HepG2 (cell line): Measurements from ENCODE around the gene MCFD2. TPM values are rescaled to one million over a fixed set of nuclear protein-coding genes. Genes with fewer than 3 reads are reported as not detected.

ENCODE experiments used
- ATAC-seq: fragments of 200-7000 bp; cut with Tn5 transposase; 3 replicates; pipeline ENCODE4 v1.9.1; 2020; ENCODE audit warnings: mild to moderate bottlenecking, moderate library complexity
- BruUV-seq: library from RNA; stranded (reverse); fragments of 400-500 nt; replicated peaks from 2 replicates; lab custom pipeline; 2021; lab: Mats Ljungman, UMichigan
- CTCF ChIA-PET: fragments of 300-600 bp; formaldehyde crosslinking; extraction: SDS; loops from one replicate; lab custom pipeline; 2021; ENCODE audit warnings: low total read pairs, inconsistent platforms, low intra/inter-chr PET ratio; lab: Yijun Ruan, JAX
- POLR2A ChIA-PET: fragments of 350-600 bp; sonication (Branson Sonifier 250); formaldehyde crosslinking; loops from one replicate; lab custom pipeline; 2020; ENCODE audit warnings: antibody characterized with exemption, inconsistent platforms; lab: Yijun Ruan, JAX
- DNase-seq: peaks from one replicate; pipeline ENCODE4 v3.0.0-alpha.2; 2015; ENCODE audit warnings: low spot score
- FAIRE-seq: peaks from 3 replicates; lab custom pipeline; 2011; peaks lifted over from hg19 to GRCh38; lab: Jason Lieb, UNC
- H2AFZ ChIP-seq: one replicate; pipeline ENCODE4 v1.6.1; 2011; ENCODE audit warnings: low read length, inconsistent platforms
- H3K27ac ChIP-seq: fragments of 300-600 bp; 3 replicates; pipeline ENCODE4 v1.8.0; 2011; ENCODE audit warnings: mixed run types, mild to moderate bottlenecking, mixed read lengths, low read length, inconsistent platforms; ENCODE audit not compliant: insufficient read depth; ENCODE audit errors: extremely low read length
- H3K27me3 ChIP-seq, 2 experiments: fragments of 200-600 bp in 1 of 2; 2 replicates in 1 of 2; 3 replicates in 1 of 2; pipeline versions ENCODE4 v1.6.0 to v1.8.0; 2011; ENCODE audit warnings: low read length in 2 of 2, mild to moderate bottlenecking in 2 of 2, moderate library complexity in 2 of 2, inconsistent platforms in 1 of 2; ENCODE audit not compliant: insufficient read depth in 2 of 2, control insufficient read depth in 1 of 2
- H3K36me3 ChIP-seq, 2 experiments: fragments of 200-600 bp in 1 of 2; replicated peaks in 1 of 2; 2 replicates in 1 of 2; 3 replicates in 1 of 2; pipeline versions ENCODE4 v1.5.1 to v1.8.0; 2011; ENCODE audit warnings: low read length in 2 of 2, inconsistent platforms in 1 of 2; ENCODE audit not compliant: insufficient read depth in 2 of 2, control insufficient read depth in 1 of 2
- H3K4me1 ChIP-seq: 2 replicates; pipeline ENCODE4 v1.5.1; 2012; ENCODE audit warnings: low read length, inconsistent platforms; ENCODE audit not compliant: insufficient read depth
- H3K4me2 ChIP-seq: 2 replicates; pipeline ENCODE4 v1.6.0; 2011; ENCODE audit warnings: low read depth, low read length, inconsistent platforms
- H3K4me3 ChIP-seq, 3 experiments: fragments of 200-600 bp in 1 of 3; sonication (generic), shearing (Covaris generic) in 1 of 3; replicated peaks in 1 of 3; 2 replicates each; pipeline ENCODE4 v1.5.1; 2011 to 2016; ENCODE audit warnings: low read length in 3 of 3, inconsistent platforms in 2 of 3, low read depth in 2 of 3, mild to moderate bottlenecking in 2 of 3, control low read depth in 1 of 3, mixed read lengths in 1 of 3; ENCODE audit not compliant: insufficient read depth in 1 of 3
- H3K79me2 ChIP-seq: one replicate; pipeline ENCODE4 v1.6.1; 2011; ENCODE audit warnings: low read length, inconsistent platforms; ENCODE audit not compliant: insufficient read depth
- H3K9ac ChIP-seq: 2 replicates; pipeline ENCODE4 v1.6.0; 2011; ENCODE audit warnings: mild to moderate bottlenecking, low read depth, low read length, inconsistent platforms; ENCODE audit not compliant: insufficient read depth
- H3K9me3 ChIP-seq: 2 replicates; pipeline ENCODE4 v1.5.1; 2012; ENCODE audit warnings: mild to moderate bottlenecking, low read length
- H4K20me1 ChIP-seq: 2 replicates; pipeline ENCODE4 v1.6.0; 2011; ENCODE audit warnings: inconsistent platforms, mild to moderate bottlenecking, low read length, moderate library complexity; ENCODE audit not compliant: insufficient read depth
- DR1 ChIP-seq: sonication (generic); formaldehyde crosslinking; IDR thresholded peaks from 2 replicates; pipeline ENCODE4 v1.8.0; 2021; ENCODE audit warnings: mild to moderate bottlenecking, missing genetic modification reagents, inconsistent platforms
- HIVEP1 ChIP-seq: sonication (generic); formaldehyde crosslinking; IDR thresholded peaks from 2 replicates; pipeline ENCODE4 v1.4.0; 2020; ENCODE audit warnings: mild to moderate bottlenecking, missing genetic modification reagents
- HNRNPUL1 ChIP-seq: fragments of 200-400 bp; formaldehyde crosslinking; IDR thresholded peaks from 2 replicates; pipeline ENCODE4 v1.6.1; 2017; ENCODE audit warnings: low read depth, mild to moderate bottlenecking, low read length, moderate library complexity
- KAT2B ChIP-seq: fragments of 150-350 bp; IDR thresholded peaks from 2 replicates; pipeline ENCODE4 v1.6.1; 2014; ENCODE audit warnings: low read depth, low read length, borderline replicate concordance
- MIXL1 ChIP-seq: IDR thresholded peaks from 2 replicates; pipeline ENCODE4 v1.6.1; 2016
- PHF20 ChIP-seq: sonication (generic); formaldehyde crosslinking; IDR thresholded peaks from 2 replicates; pipeline ENCODE4 v1.5.0; 2020; ENCODE audit warnings: mild to moderate bottlenecking, missing genetic modification reagents
- PHF8 ChIP-seq: sonication (generic); formaldehyde crosslinking; IDR thresholded peaks from 2 replicates; pipeline ENCODE4 v1.5.0; 2020; ENCODE audit warnings: missing genetic modification reagents
- RBM39 ChIP-seq: fragments of 200-400 bp; formaldehyde crosslinking; IDR thresholded peaks from one replicate; pipeline ENCODE4 v1.6.1; 2018; ENCODE audit warnings: antibody characterized with exemption, mild to moderate bottlenecking, low read depth, low read length; ENCODE audit not compliant: poor library complexity, severe bottlenecking
- RORA ChIP-seq: sonication (generic); formaldehyde crosslinking; IDR thresholded peaks from 2 replicates; pipeline ENCODE4 v1.5.0; 2020; ENCODE audit warnings: mild to moderate bottlenecking, missing genetic modification reagents, moderate library complexity
- RXRB ChIP-seq: IDR thresholded peaks from 2 replicates; pipeline ENCODE4 v1.6.1; 2016; ENCODE audit warnings: borderline replicate concordance, missing genetic modification reagents, missing compliant biosample characterization
- SRF ChIP-seq: IDR thresholded peaks from 2 replicates; pipeline ENCODE4 v1.6.1; 2011; ENCODE audit warnings: mild to moderate bottlenecking, low read depth, low read length, moderate library complexity
- ZBTB1 ChIP-seq: sonication (generic); formaldehyde crosslinking; IDR thresholded peaks from 2 replicates; pipeline ENCODE4 v1.4.0; 2020; ENCODE audit warnings: missing genetic modification reagents, borderline replicate concordance
- ZNF205 ChIP-seq: IDR thresholded peaks from 2 replicates; pipeline ENCODE4 v1.6.1; 2018; ENCODE audit warnings: missing biosample characterization, missing genetic modification reagents
- ZNF724P ChIP-seq: sonication (generic); formaldehyde crosslinking; IDR thresholded peaks from 2 replicates; pipeline ENCODE4 v1.8.0; 2022; ENCODE audit warnings: missing genetic modification reagents, borderline replicate concordance
- ZNF768 ChIP-seq: sonication (generic); formaldehyde crosslinking; IDR thresholded peaks from 2 replicates; pipeline ENCODE4 v1.4.0; 2020; ENCODE audit warnings: missing genetic modification reagents
- ZNF792 ChIP-seq: IDR thresholded peaks from 2 replicates; pipeline ENCODE4 v1.6.1; 2016
- WGBS: methylation state at CpG from one replicate; pipeline ENCODE4 v1.1.6; 2017; ENCODE audit warnings: low lambda C conversion rate; 5-methylcytosine and 5-hydroxymethylcytosine counted together
- in situ Hi-C: cut with HindIII; loops from 2 replicates; pipeline ENCODE4 v1.10.0; 2017; ENCODE audit warnings: low pct_unique_long_range_greater_than_20kb; ENCODE audit not compliant: extremely low pct_ligation_motif_present
- intact Hi-C: fragments of 100-400 bp; cut with micrococcal nuclease; formaldehyde crosslinking; loops from one replicate; pipeline ENCODE4 v1.10.0; 2022; ENCODE audit not compliant: unreplicated experiment
- polyA plus RNA-seq, 8 experiments: library from polyadenylated mRNA; depleted of rRNA in 3 of 8; stranded (reverse) in 7 of 8; unstranded in 1 of 8; fragments of >200 nt; fragmentation: Illumina TruSeq in 4 of 8; extraction: Trizol in 4 of 8; gene quantifications; 2 replicates each; pipeline versions ENCODE4 v1.2.1 to v1.2.3, GENCODE V29; 2011 to 2016; ENCODE audit warnings: low read depth in 4 of 8, missing spikeins in 1 of 8, mixed read lengths in 1 of 8; ENCODE audit not compliant: insufficient read depth in 1 of 8
- total RNA-seq, 5 experiments: library from RNA; depleted of rRNA; stranded (reverse); fragments of >200 nt; fragmentation: Illumina TruSeq; extraction: Trizol; gene quantifications; 2 replicates each; pipeline ENCODE4 v1.2.3, GENCODE V29; 2016; ENCODE audit warnings: low read depth in 1 of 5
- TF ChIP-seq, protein P1 (sequence below): sonication (generic); formaldehyde crosslinking; IDR thresholded peaks from 2 replicates; pipeline ENCODE4 v1.4.0; 2020; ENCODE audit warnings: mild to moderate bottlenecking, missing genetic modification reagents
- TF ChIP-seq, protein P2 (sequence below): sonication (generic); formaldehyde crosslinking; IDR thresholded peaks from 2 replicates; pipeline ENCODE4 v1.4.0; 2020; ENCODE audit warnings: missing genetic modification reagents
- TF ChIP-seq, protein P3 (sequence below): sonication (generic); formaldehyde crosslinking; IDR thresholded peaks from 2 replicates; pipeline ENCODE4 v1.8.1; 2023; ENCODE audit warnings: mild to moderate bottlenecking, missing genetic modification reagents

MCFD2 gene
- total and polyA plus RNA-seq, 2 of the 13 experiments (the other 11 are each of a cell fraction or from before 2014, with no cell fraction given) = 183 to 232 TPM

DNA sequence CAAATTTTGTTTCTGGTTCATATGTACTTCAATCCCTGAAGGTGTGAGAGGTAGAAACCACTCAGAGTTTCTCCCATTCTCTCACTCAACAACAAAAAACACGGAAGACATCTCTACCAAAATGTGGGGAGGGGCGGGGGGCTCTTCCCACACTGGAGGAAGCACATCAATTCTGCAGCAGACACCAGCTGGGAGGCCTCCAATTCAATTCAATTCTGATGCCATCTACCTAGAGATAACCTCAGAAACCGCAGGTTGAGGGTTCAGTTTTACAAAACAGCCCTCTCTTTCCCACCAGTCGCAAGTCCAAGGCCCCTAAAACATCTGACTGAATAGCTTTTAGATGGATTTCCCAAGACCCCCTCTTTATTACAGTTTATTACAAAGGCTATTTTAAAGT is 7.0 kb upstream of the MCFD2 start:
- TF ChIP-seq ZNF792 (CRISPR knock-in tag) (no peak), KAT2B (no peak), HNRNPUL1 (no peak), PHF8 (CRISPR knock-in tag) (no peak), MIXL1 (CRISPR knock-in tag) (no peak), RXRB (CRISPR knock-in tag) (no peak), ZNF205 (no peak), RORA (CRISPR knock-in tag) (no peak), ZBTB1 (CRISPR knock-in tag) (no peak), PHF20 (no peak), ZNF724P (CRISPR knock-in tag) (no peak), SRF (no peak), ZNF768 (CRISPR knock-in tag) (no peak), HIVEP1 (no peak), DR1 (CRISPR knock-in tag) (no peak), RBM39 (no peak)
- TF ChIP-seq, protein P1, sequence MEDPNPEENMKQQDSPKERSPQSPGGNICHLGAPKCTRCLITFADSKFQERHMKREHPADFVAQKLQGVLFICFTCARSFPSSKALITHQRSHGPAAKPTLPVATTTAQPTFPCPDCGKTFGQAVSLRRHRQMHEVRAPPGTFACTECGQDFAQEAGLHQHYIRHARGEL (CRISPR knock-in tag) = no peak
- TF ChIP-seq, protein P2, sequence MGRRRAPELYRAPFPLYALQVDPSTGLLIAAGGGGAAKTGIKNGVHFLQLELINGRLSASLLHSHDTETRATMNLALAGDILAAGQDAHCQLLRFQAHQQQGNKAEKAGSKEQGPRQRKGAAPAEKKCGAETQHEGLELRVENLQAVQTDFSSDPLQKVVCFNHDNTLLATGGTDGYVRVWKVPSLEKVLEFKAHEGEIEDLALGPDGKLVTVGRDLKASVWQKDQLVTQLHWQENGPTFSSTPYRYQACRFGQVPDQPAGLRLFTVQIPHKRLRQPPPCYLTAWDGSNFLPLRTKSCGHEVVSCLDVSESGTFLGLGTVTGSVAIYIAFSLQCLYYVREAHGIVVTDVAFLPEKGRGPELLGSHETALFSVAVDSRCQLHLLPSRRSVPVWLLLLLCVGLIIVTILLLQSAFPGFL (CRISPR knock-in tag) = no peak
- TF ChIP-seq, protein P3, sequence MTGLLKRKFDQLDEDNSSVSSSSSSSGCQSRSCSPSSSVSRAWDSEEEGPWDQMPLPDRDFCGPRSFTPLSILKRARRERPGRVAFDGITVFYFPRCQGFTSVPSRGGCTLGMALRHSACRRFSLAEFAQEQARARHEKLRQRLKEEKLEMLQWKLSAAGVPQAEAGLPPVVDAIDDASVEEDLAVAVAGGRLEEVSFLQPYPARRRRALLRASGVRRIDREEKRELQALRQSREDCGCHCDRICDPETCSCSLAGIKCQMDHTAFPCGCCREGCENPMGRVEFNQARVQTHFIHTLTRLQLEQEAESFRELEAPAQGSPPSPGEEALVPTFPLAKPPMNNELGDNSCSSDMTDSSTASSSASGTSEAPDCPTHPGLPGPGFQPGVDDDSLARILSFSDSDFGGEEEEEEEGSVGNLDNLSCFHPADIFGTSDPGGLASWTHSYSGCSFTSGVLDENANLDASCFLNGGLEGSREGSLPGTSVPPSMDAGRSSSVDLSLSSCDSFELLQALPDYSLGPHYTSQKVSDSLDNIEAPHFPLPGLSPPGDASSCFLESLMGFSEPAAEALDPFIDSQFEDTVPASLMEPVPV = no peak
- Histone ChIP-seq H3K27ac (no peak overlapping the region), H4K20me1 (no peaks in the 10 kb centered on the region), H3K4me3 (no peak overlapping the region), H3K4me1 (peaks cover 29% of the 10 kb centered on the region), H3K36me3 (no peaks in the 10 kb centered on the region; a peak in 2 of 5 replicates), H3K79me2 (peaks cover 4% of the 10 kb centered on the region), H3K4me2 (no peak overlapping the region), H3K27me3 (no peaks in the 10 kb centered on the region), H2AFZ (no peak overlapping the region), H3K9ac (no peak overlapping the region), H3K9me3 (peaks cover 16% of the 10 kb centered on the region)
- POLR2A ChIA-PET = no interaction called here
- no TSS peak for BruUV-seq
- in situ Hi-C loops = no loop called here
- intact Hi-C loops = no loop called here
- 95% methylated on average over 4 of the region's 4 CpGs for WGBS
- CTCF ChIA-PET = no interaction called here
- no peak for DNase-seq
- no peak for ATAC-seq
- no peak for FAIRE-seq
